ENCODE results near the gene ENG.
"Not testable (repeated sequence)": the region's sequence is repeated elsewhere in the genome, so short reads cannot be mapped to it uniquely, and the experiment has no call there.

Gene ENG

GRCh38 chr9:127846443-127847177 lies 7.8 kb downstream of the ENG start:
- DNase-seq (ENCODE audit: low spot score) (no peak), ATAC-seq (ENCODE audit: low read depth) (no peak)
- Histone ChIP-seq H3K4me1 (ENCODE audit: insufficient read depth, poor library complexity, severe bottlenecking) (no peaks in the 10 kb centered on the region), H3K9me3 (ENCODE audit: severe bottlenecking) (peaks cover 18% of the 10 kb centered on the region), H3K27me3 (ENCODE audit: insufficient read depth, poor library complexity, severe bottlenecking) (no peaks in the 10 kb centered on the region), H3K4me3 (ENCODE audit: severe bottlenecking) (no peak overlapping the region), H3K27ac (ENCODE audit: poor library complexity, severe bottlenecking) (no peak overlapping the region), H3K36me3 (ENCODE audit: low read depth) (peaks cover 4% of the 10 kb centered on the region)
- no peak for TF ChIP-seq CTCF (IDR thresholded peaks at IDR 0.05; ENCODE audit: poor library complexity, severe bottlenecking)

- not testable (repeated sequence) for H3K27ac ChIP-seq (ENCODE audit: poor library complexity, severe bottlenecking); H3K27me3 ChIP-seq (ENCODE audit: insufficient read depth, poor library complexity, severe bottlenecking); H3K4me1 ChIP-seq (ENCODE audit: insufficient read depth, poor library complexity, severe bottlenecking); ATAC-seq (ENCODE audit: low read depth); DNase-seq (ENCODE audit: low spot score); H3K36me3 ChIP-seq (ENCODE audit: low read depth); H3K4me3 ChIP-seq (ENCODE audit: severe bottlenecking)
- peaks cover 18% of the 10 kb centered on the region for H3K9me3 ChIP-seq (ENCODE audit: severe bottlenecking)
Observed at GRCh38 chr9:127845619-127846018, 8.8 kb downstream of the ENG start.

GRCh38 chr9:127844821-127845359 lies 9.6 kb downstream of the ENG start:
- no peak for ATAC-seq (ENCODE audit: low read depth)
- TF ChIP-seq CTCF (IDR thresholded peaks at IDR 0.05; ENCODE audit: poor library complexity, severe bottlenecking), result no peak
- H3K4me1 ChIP-seq (ENCODE audit: insufficient read depth, poor library complexity, severe bottlenecking), result no peaks in the 10 kb centered on the region
- H3K9me3 ChIP-seq (ENCODE audit: severe bottlenecking), result peaks cover 16% of the 10 kb centered on the region
- no peaks in the 10 kb centered on the region for H3K27me3 ChIP-seq (ENCODE audit: insufficient read depth, poor library complexity, severe bottlenecking)
- no peak for DNase-seq (ENCODE audit: low spot score)
- H3K27ac ChIP-seq (ENCODE audit: poor library complexity, severe bottlenecking), result no peak overlapping the region
- H3K4me3 ChIP-seq (ENCODE audit: severe bottlenecking), result no peak overlapping the region
- peaks cover 4% of the 10 kb centered on the region; the same call in 1 of the 2 replicates for H3K36me3 ChIP-seq (ENCODE audit: low read depth)

GRCh38 chr9:127841087-127841835 lies 13.2 kb downstream of the ENG start:
- DNase-seq (ENCODE audit: low spot score) (no peak), ATAC-seq (ENCODE audit: low read depth) (no peak)
- H3K27me3 ChIP-seq (ENCODE audit: insufficient read depth, poor library complexity, severe bottlenecking), result no peaks in the 10 kb centered on the region
- no peaks in the 10 kb centered on the region for H3K9me3 ChIP-seq (ENCODE audit: severe bottlenecking)
- H3K36me3 ChIP-seq (ENCODE audit: low read depth), result 0 out of 2 replicates have a peak, but pooled peaks cover 4% of the 10 kb centered on the region
- H3K4me1 ChIP-seq (ENCODE audit: insufficient read depth, poor library complexity, severe bottlenecking), result peaks cover 9% of the 10 kb centered on the region
- H3K27ac ChIP-seq (ENCODE audit: poor library complexity, severe bottlenecking), result no peak overlapping the region
- no peak overlapping the region for H3K4me3 ChIP-seq (ENCODE audit: severe bottlenecking)
- TF ChIP-seq CTCF (IDR thresholded peaks at IDR 0.05; ENCODE audit: poor library complexity, severe bottlenecking), result no peak

- H3K27ac ChIP-seq (ENCODE audit: poor library complexity, severe bottlenecking), result peak overlapping the region; percentile 55
- DNase-seq (ENCODE audit: low spot score), result no peak
- peaks cover 9% of the 10 kb centered on the region for H3K4me1 ChIP-seq (ENCODE audit: insufficient read depth, poor library complexity, severe bottlenecking)
- H3K36me3 ChIP-seq (ENCODE audit: low read depth), result 0 out of 2 replicates have a peak, but pooled peaks cover 4% of the 10 kb centered on the region
- H3K27me3 ChIP-seq (ENCODE audit: insufficient read depth, poor library complexity, severe bottlenecking), result no peaks in the 10 kb centered on the region
- H3K4me3 ChIP-seq (ENCODE audit: severe bottlenecking), result no peak overlapping the region
- TF ChIP-seq CTCF (IDR thresholded peaks at IDR 0.05; ENCODE audit: poor library complexity, severe bottlenecking), result no peak
- peak; percentile 98 for ATAC-seq (ENCODE audit: low read depth)
- no peaks in the 10 kb centered on the region for H3K9me3 ChIP-seq (ENCODE audit: severe bottlenecking)
Observed at GRCh38 chr9:127838375-127839078, 15.9 kb downstream of the ENG start.
